H1 (cell line): ENCODE measurements around the gene CEP41. TPM values are rescaled to one million over a fixed set of nuclear protein-coding genes. Genes with fewer than 3 reads are reported as not detected.

Source experiments
- JUN ChIP-seq: IDR thresholded peaks from 2 replicates; pipeline ENCODE4 v1.6.1; 2011; ENCODE audit warnings: low read depth, mild to moderate bottlenecking, improper control_type of control experiment, low read length
- polyA plus RNA-seq, 7 experiments: library from polyadenylated mRNA; depleted of rRNA in 3 of 7; stranded (reverse) in 5 of 7; unstranded in 2 of 7; fragments of >200 nt in 5 of 7; fragments of 200-250 nt in 2 of 7; gene quantifications; 1 replicate in 5 of 7; 2 replicates in 1 of 7; 4 replicates in 1 of 7; pipeline versions ENCODE4 v1.2.1 to v1.2.3, GENCODE V29; 2011 to 2013; ENCODE audit warnings: missing spikeins in 2 of 7, mixed read lengths in 2 of 7
- total RNA-seq: library from RNA; stranded (reverse); fragmentation: NEBNext Ultra II Directional; extraction: Animal tissue kit (Norgen Biotek cat#: 25700); gene quantifications from 2 replicates; pipeline ENCODE4 v1.2.1, GENCODE V29; 2021
- TF ChIP-seq, protein P1 (sequence below): fragments of 300-600 bp; sonication (generic); IDR thresholded peaks from 2 replicates; pipeline ENCODE4 v1.7.1; 2012; ENCODE audit warnings: low read length, moderate library complexity, mild to moderate bottlenecking, inconsistent platforms; ENCODE audit not compliant: insufficient replicate concordance

CEP41 gene
- total and polyA plus RNA-seq, 2 of the 8 experiments (the other 6 are each of a cell fraction or from before 2014, with no cell fraction given), result 9.3 to 12.8 TPM

DNA sequence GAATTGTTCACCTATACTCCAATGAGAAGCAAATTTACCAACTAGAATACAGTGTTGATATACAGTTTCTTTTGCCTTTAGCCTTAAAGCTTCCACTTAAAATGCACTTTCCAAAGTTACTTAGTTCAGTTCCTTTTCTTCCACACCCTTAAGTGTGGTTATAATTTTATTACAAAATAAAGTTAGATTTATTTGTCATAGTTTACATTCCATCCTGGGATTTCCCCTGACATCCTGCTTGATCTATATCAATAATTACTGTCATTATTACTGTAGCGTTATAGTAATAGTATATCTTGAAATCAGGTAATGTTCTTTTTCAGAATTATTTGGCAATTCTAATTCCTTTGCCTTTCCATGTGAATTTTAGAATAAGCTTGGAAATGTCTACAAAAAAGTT lies 27.8 kb upstream of the CEP41 start (continued):
- TF ChIP-seq, protein P1, sequence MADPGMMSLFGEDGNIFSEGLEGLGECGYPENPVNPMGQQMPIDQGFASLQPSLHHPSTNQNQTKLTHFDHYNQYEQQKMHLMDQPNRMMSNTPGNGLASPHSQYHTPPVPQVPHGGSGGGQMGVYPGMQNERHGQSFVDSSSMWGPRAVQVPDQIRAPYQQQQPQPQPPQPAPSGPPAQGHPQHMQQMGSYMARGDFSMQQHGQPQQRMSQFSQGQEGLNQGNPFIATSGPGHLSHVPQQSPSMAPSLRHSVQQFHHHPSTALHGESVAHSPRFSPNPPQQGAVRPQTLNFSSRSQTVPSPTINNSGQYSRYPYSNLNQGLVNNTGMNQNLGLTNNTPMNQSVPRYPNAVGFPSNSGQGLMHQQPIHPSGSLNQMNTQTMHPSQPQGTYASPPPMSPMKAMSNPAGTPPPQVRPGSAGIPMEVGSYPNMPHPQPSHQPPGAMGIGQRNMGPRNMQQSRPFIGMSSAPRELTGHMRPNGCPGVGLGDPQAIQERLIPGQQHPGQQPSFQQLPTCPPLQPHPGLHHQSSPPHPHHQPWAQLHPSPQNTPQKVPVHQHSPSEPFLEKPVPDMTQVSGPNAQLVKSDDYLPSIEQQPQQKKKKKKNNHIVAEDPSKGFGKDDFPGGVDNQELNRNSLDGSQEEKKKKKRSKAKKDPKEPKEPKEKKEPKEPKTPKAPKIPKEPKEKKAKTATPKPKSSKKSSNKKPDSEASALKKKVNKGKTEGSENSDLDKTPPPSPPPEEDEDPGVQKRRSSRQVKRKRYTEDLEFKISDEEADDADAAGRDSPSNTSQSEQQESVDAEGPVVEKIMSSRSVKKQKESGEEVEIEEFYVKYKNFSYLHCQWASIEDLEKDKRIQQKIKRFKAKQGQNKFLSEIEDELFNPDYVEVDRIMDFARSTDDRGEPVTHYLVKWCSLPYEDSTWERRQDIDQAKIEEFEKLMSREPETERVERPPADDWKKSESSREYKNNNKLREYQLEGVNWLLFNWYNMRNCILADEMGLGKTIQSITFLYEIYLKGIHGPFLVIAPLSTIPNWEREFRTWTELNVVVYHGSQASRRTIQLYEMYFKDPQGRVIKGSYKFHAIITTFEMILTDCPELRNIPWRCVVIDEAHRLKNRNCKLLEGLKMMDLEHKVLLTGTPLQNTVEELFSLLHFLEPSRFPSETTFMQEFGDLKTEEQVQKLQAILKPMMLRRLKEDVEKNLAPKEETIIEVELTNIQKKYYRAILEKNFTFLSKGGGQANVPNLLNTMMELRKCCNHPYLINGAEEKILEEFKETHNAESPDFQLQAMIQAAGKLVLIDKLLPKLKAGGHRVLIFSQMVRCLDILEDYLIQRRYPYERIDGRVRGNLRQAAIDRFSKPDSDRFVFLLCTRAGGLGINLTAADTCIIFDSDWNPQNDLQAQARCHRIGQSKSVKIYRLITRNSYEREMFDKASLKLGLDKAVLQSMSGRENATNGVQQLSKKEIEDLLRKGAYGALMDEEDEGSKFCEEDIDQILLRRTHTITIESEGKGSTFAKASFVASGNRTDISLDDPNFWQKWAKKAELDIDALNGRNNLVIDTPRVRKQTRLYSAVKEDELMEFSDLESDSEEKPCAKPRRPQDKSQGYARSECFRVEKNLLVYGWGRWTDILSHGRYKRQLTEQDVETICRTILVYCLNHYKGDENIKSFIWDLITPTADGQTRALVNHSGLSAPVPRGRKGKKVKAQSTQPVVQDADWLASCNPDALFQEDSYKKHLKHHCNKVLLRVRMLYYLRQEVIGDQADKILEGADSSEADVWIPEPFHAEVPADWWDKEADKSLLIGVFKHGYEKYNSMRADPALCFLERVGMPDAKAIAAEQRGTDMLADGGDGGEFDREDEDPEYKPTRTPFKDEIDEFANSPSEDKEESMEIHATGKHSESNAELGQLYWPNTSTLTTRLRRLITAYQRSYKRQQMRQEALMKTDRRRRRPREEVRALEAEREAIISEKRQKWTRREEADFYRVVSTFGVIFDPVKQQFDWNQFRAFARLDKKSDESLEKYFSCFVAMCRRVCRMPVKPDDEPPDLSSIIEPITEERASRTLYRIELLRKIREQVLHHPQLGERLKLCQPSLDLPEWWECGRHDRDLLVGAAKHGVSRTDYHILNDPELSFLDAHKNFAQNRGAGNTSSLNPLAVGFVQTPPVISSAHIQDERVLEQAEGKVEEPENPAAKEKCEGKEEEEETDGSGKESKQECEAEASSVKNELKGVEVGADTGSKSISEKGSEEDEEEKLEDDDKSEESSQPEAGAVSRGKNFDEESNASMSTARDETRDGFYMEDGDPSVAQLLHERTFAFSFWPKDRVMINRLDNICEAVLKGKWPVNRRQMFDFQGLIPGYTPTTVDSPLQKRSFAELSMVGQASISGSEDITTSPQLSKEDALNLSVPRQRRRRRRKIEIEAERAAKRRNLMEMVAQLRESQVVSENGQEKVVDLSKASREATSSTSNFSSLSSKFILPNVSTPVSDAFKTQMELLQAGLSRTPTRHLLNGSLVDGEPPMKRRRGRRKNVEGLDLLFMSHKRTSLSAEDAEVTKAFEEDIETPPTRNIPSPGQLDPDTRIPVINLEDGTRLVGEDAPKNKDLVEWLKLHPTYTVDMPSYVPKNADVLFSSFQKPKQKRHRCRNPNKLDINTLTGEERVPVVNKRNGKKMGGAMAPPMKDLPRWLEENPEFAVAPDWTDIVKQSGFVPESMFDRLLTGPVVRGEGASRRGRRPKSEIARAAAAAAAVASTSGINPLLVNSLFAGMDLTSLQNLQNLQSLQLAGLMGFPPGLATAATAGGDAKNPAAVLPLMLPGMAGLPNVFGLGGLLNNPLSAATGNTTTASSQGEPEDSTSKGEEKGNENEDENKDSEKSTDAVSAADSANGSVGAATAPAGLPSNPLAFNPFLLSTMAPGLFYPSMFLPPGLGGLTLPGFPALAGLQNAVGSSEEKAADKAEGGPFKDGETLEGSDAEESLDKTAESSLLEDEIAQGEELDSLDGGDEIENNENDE, result no peak
- no peak for TF ChIP-seq JUN
